ENCODE measurements around the gene ZIC3.

DNA sequence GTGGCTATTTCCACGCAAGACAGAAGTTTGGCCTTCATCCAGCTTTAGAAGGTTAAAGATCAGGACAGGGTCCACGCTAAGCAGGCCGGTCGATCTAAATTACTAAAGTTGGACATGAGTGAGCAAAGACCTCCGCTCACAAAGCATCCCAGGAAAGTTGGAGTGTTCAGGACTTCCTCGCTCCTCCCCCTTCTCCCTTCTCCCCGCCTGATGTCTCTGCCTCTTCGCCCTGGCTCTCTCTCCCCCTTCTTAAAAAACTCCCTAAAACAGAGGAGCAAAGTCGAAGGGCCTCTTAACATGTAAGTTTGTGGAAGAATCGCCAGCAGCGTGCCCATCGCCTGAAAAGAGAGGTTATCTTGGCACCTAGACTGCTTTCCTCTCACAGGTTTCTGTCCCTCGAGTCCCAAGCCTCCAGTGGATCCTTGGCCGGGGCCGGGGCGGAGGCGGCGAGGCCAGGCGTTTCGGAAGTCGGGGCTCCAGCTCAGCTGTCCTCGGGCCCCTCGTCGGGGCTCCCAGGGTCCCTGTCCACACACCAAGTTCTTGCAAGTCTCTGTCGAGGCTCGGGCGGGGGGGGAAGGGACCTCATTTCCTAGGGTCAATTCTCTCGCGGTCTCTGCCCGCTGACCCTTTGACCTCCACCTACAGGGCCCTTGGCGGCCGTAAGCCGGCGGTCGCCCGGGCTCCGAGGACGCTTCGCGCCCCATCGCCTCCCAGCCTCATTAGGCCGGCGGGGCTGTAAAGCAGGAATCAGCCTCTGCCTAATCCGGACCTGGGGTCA is 7.6 kb downstream of the ZIC3 start:
- TF ChIP-seq RAD21 (conservative IDR thresholded peaks at IDR 0.05 in 1 of 2, IDR thresholded peaks at IDR 0.05 in 1 of 2) (no peak), MYC (IDR thresholded peaks at IDR 0.05; ENCODE audit: borderline replicate concordance, low read length) (no peak), SMC3 (IDR thresholded peaks at IDR 0.05) (no peak), MAZ (IDR thresholded peaks at IDR 0.05; ENCODE audit: borderline replicate concordance, low read depth, low read length) (no peak), EP300 (IDR thresholded peaks at IDR 0.05) (no peak), POLR2A (IDR thresholded peaks at IDR 0.05; ENCODE audit: low read length) (no peak), NR3C1 (IDR thresholded peaks at IDR 0.05) (no peak), REST (IDR thresholded peaks at IDR 0.05) (no peak), FOSB (CRISPR knock-in tag; IDR thresholded peaks at IDR 0.05) (no peak), ZFP36 (IDR thresholded peaks at IDR 0.05; ENCODE audit: borderline replicate concordance, partially characterized antibody) (no peak)
- TF ChIP-seq, protein P1, sequence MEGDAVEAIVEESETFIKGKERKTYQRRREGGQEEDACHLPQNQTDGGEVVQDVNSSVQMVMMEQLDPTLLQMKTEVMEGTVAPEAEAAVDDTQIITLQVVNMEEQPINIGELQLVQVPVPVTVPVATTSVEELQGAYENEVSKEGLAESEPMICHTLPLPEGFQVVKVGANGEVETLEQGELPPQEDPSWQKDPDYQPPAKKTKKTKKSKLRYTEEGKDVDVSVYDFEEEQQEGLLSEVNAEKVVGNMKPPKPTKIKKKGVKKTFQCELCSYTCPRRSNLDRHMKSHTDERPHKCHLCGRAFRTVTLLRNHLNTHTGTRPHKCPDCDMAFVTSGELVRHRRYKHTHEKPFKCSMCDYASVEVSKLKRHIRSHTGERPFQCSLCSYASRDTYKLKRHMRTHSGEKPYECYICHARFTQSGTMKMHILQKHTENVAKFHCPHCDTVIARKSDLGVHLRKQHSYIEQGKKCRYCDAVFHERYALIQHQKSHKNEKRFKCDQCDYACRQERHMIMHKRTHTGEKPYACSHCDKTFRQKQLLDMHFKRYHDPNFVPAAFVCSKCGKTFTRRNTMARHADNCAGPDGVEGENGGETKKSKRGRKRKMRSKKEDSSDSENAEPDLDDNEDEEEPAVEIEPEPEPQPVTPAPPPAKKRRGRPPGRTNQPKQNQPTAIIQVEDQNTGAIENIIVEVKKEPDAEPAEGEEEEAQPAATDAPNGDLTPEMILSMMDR (IDR thresholded peaks at IDR 0.05) = no peak
- TF ChIP-seq, protein P2, sequence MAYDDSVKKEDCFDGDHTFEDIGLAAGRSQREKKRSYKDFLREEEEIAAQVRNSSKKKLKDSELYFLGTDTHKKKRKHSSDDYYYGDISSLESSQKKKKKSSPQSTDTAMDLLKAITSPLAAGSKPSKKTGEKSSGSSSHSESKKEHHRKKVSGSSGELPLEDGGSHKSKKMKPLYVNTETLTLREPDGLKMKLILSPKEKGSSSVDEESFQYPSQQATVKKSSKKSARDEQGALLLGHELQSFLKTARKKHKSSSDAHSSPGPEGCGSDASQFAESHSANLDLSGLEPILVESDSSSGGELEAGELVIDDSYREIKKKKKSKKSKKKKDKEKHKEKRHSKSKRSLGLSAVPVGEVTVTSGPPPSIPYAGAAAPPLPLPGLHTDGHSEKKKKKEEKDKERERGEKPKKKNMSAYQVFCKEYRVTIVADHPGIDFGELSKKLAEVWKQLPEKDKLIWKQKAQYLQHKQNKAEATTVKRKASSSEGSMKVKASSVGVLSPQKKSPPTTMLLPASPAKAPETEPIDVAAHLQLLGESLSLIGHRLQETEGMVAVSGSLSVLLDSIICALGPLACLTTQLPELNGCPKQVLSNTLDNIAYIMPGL (CRISPR knock-in tag; IDR thresholded peaks at IDR 0.05; ENCODE audit: borderline replicate concordance) = no peak

All from A549 (cell line).